Mesothelial cell of epicardium (in vitro differentiated cells): ENCODE data around the gene EXD2. TPM values are rescaled to one million over a fixed set of nuclear protein-coding genes. Genes with fewer than 3 reads are reported as not detected.
A peak's percentile ranks its signal among the peaks of the same experiment; 100 is the strongest.

ENCODE experiments used
- DNase-seq, 2 experiments: peaks; one replicate each; pipeline ENCODE4 v3.0.0; 2021; ENCODE audit warnings: low spot score in 2 of 2; ENCODE audit not compliant: unreplicated experiment in 2 of 2
- H3K27ac Mint-ChIP-seq: 2 replicates; pipeline ENCODE4 v1.8.0; 2021; ENCODE audit warnings: mixed read lengths
- H3K27me3 Mint-ChIP-seq: 2 replicates; pipeline ENCODE4 v1.8.0; 2021; ENCODE audit warnings: low read depth, mixed read lengths
- H3K36me3 Mint-ChIP-seq: 2 replicates; pipeline ENCODE4 v1.8.0; 2021; ENCODE audit warnings: mixed read lengths
- H3K4me1 Mint-ChIP-seq: 2 replicates; pipeline ENCODE4 v1.8.0; 2021; ENCODE audit warnings: mixed read lengths
- H3K4me3 Mint-ChIP-seq: 2 replicates; pipeline ENCODE4 v1.8.0; 2021; ENCODE audit warnings: mild to moderate bottlenecking, moderate library complexity, mixed read lengths
- H3K9me3 Mint-ChIP-seq: 2 replicates; pipeline ENCODE4 v1.8.0; 2021; ENCODE audit warnings: mixed read lengths
- CTCF ChIP-seq: fragments of 200-600 bp; sonication (generic); IDR thresholded peaks from one replicate; pipeline ENCODE4 v1.5.0; 2021; ENCODE audit warnings: antibody characterized with exemption; ENCODE audit not compliant: unreplicated experiment
- total RNA-seq: library from RNA; stranded (reverse); gene quantifications from 3 replicates; pipeline ENCODE4 v1.2.1, GENCODE V29; 2021

Gene EXD2
- total RNA-seq, 1 donor from 2014 or later: 30.6 TPM

- TF ChIP-seq CTCF: no peak
- H3K36me3 Mint-ChIP-seq: no peaks in the 10 kb centered on the region
- no peak for DNase-seq
- peak overlapping the region; percentile 78 for H3K4me3 Mint-ChIP-seq
- peaks cover 10% of the 10 kb centered on the region for H3K4me1 Mint-ChIP-seq
- H3K9me3 Mint-ChIP-seq: no peaks in the 10 kb centered on the region
- no peak overlapping the region for H3K27ac Mint-ChIP-seq
- peaks cover 73% of the 10 kb centered on the region for H3K27me3 Mint-ChIP-seq
These were observed 70.5 kb downstream of the EXD2 start for GRCh38 chr14:69261761-69262331.

GRCh38 chr14:69262516-69262915, 71.2 kb downstream of the EXD2 start:
- no peaks in the 10 kb centered on the region for H3K9me3 Mint-ChIP-seq
- peak overlapping the region; percentile 8 for H3K4me3 Mint-ChIP-seq
- TF ChIP-seq CTCF: no peak
- H3K27ac Mint-ChIP-seq: no peak overlapping the region
- no peak for DNase-seq
- H3K4me1 Mint-ChIP-seq: peaks cover 10% of the 10 kb centered on the region
- H3K27me3 Mint-ChIP-seq: peaks cover 66% of the 10 kb centered on the region
- H3K36me3 Mint-ChIP-seq: no peaks in the 10 kb centered on the region

GRCh38 chr14:69263364-69263763, 72.1 kb downstream of the EXD2 start:
- Mint-ChIP-seq H3K27ac (no peak overlapping the region), H3K4me1 (peaks cover 10% of the 10 kb centered on the region), H3K27me3 (peaks cover 58% of the 10 kb centered on the region), H3K9me3 (no peaks in the 10 kb centered on the region), H3K4me3 (no peak overlapping the region), H3K36me3 (no peaks in the 10 kb centered on the region)
- no peak for TF ChIP-seq CTCF
- DNase-seq: no peak

- Mint-ChIP-seq H3K27ac (no peak overlapping the region), H3K27me3 (peaks cover 54% of the 10 kb centered on the region)
These were observed 72.5 kb downstream of the EXD2 start for GRCh38 chr14:69263771-69264170.

GRCh38 chr14:69266572-69267345, 75.5 kb downstream of the EXD2 start:
- H3K27ac Mint-ChIP-seq: no peak overlapping the region
- no peaks in the 10 kb centered on the region for H3K4me1 Mint-ChIP-seq
- DNase-seq: no peak
- no peaks in the 10 kb centered on the region for H3K9me3 Mint-ChIP-seq
- no peak for TF ChIP-seq CTCF
- H3K27me3 Mint-ChIP-seq: peaks cover 35% of the 10 kb centered on the region
- H3K4me3 Mint-ChIP-seq: no peak overlapping the region
- H3K36me3 Mint-ChIP-seq: no peaks in the 10 kb centered on the region

More at GRCh38 chr14:69263771-69264170, 72.5 kb downstream of the EXD2 start:
- no peak for TF ChIP-seq CTCF
- no peak for DNase-seq
- H3K36me3 Mint-ChIP-seq: no peaks in the 10 kb centered on the region
- no peak overlapping the region for H3K4me3 Mint-ChIP-seq
- no peaks in the 10 kb centered on the region for H3K9me3 Mint-ChIP-seq
- H3K4me1 Mint-ChIP-seq: peaks cover 10% of the 10 kb centered on the region
